HepG2 (cell line): Measurements from ENCODE around the gene MTA3. TPM values are rescaled to one million over a fixed set of nuclear protein-coding genes. Genes with fewer than 3 reads are reported as not detected.

Experiments
- CBX2 ChIP-seq, 2 experiments: fragments of 200-600 bp in 1 of 2; sonication (generic); formaldehyde crosslinking in 1 of 2; IDR thresholded peaks; 2 replicates each; pipeline versions ENCODE4 v1.7.0 to v1.8.1; 2018 to 2022; ENCODE audit warnings: low read depth in 2 of 2, low read length in 1 of 2, mild to moderate bottlenecking in 1 of 2, missing genetic modification reagents in 1 of 2
- ETV6 ChIP-seq: sonication (generic); formaldehyde crosslinking; conservative IDR thresholded peaks from 2 replicates; pipeline ENCODE4 v1.4.0; 2020; ENCODE audit warnings: missing genetic modification reagents
- HDAC1 ChIP-seq: sonication (generic); formaldehyde crosslinking; IDR thresholded peaks from 2 replicates; pipeline ENCODE4 v1.5.1; 2020; ENCODE audit warnings: mild to moderate bottlenecking, missing genetic modification reagents
- HHEX ChIP-seq: IDR thresholded peaks from 2 replicates; pipeline ENCODE4 v1.6.1; 2016; ENCODE audit warnings: control low read depth
- KDM1A ChIP-seq: IDR thresholded peaks from 2 replicates; pipeline ENCODE4 v1.6.1; 2016; ENCODE audit warnings: missing compliant biosample characterization
- MIER3 ChIP-seq: IDR thresholded peaks from 2 replicates; pipeline ENCODE4 v1.6.1; 2016; ENCODE audit warnings: missing compliant biosample characterization, borderline replicate concordance
- NFE2L2 ChIP-seq: fragments of 150-350 bp; IDR thresholded peaks from 2 replicates; pipeline ENCODE4 v1.6.1; 2014; ENCODE audit warnings: low read length
- NFKB2 ChIP-seq: sonication (generic); formaldehyde crosslinking; IDR thresholded peaks from 2 replicates; pipeline ENCODE4 v1.4.0; 2020; ENCODE audit warnings: missing genetic modification reagents, borderline replicate concordance
- PHF5A ChIP-seq: IDR thresholded peaks from one replicate; pipeline ENCODE4 v1.6.1; 2018; ENCODE audit warnings: low read depth, missing genetic modification reagents; ENCODE audit not compliant: unreplicated experiment
- RARA ChIP-seq: IDR thresholded peaks from 2 replicates; pipeline ENCODE4 v1.6.1; 2016; ENCODE audit warnings: missing genetic modification reagents, missing compliant biosample characterization
- RBM39 ChIP-seq: fragments of 200-400 bp; formaldehyde crosslinking; IDR thresholded peaks from one replicate; pipeline ENCODE4 v1.6.1; 2018; ENCODE audit warnings: antibody characterized with exemption, mild to moderate bottlenecking, low read depth, low read length; ENCODE audit not compliant: poor library complexity, severe bottlenecking
- SALL2 ChIP-seq: sonication (generic); formaldehyde crosslinking; IDR thresholded peaks from 2 replicates; pipeline ENCODE4 v1.8.1; 2023; ENCODE audit warnings: mild to moderate bottlenecking, missing genetic modification reagents, inconsistent platforms
- TP53 ChIP-seq: sonication (generic); formaldehyde crosslinking; conservative IDR thresholded peaks from 2 replicates; pipeline ENCODE4 v1.4.0; 2020; ENCODE audit warnings: missing genetic modification reagents
- ZNF138 ChIP-seq: sonication (generic); formaldehyde crosslinking; IDR thresholded peaks from 2 replicates; pipeline ENCODE4 v1.5.0; 2020; ENCODE audit warnings: mild to moderate bottlenecking, low read depth, missing genetic modification reagents
- ZNF207 ChIP-seq: fragments of 450-650 bp; IDR thresholded peaks from 2 replicates; pipeline ENCODE4 v1.6.1; 2016; ENCODE audit warnings: antibody characterized with exemption, borderline replicate concordance
- ZNF234 ChIP-seq: sonication (generic); formaldehyde crosslinking; conservative IDR thresholded peaks from 2 replicates; pipeline ENCODE4 v1.5.1; 2020; ENCODE audit warnings: mild to moderate bottlenecking, missing genetic modification reagents
- ZNF34 ChIP-seq: sonication (generic); formaldehyde crosslinking; IDR thresholded peaks from 2 replicates; pipeline ENCODE4 v1.4.0; 2020; ENCODE audit warnings: mild to moderate bottlenecking, missing genetic modification reagents, borderline replicate concordance
- ZNF460 ChIP-seq: sonication (generic); formaldehyde crosslinking; IDR thresholded peaks from 2 replicates; pipeline ENCODE4 v1.5.1; 2020; ENCODE audit warnings: missing genetic modification reagents, mild to moderate bottlenecking, borderline replicate concordance
- ZNF530 ChIP-seq: sonication (generic); formaldehyde crosslinking; IDR thresholded peaks from 2 replicates; pipeline ENCODE4 v1.5.0; 2020; ENCODE audit warnings: low read depth, mild to moderate bottlenecking, missing genetic modification reagents
- ZNF713 ChIP-seq: sonication (generic); formaldehyde crosslinking; IDR thresholded peaks from 2 replicates; pipeline ENCODE4 v1.4.0; 2020; ENCODE audit warnings: mild to moderate bottlenecking, missing genetic modification reagents
- ZNF766 ChIP-seq: sonication (generic); formaldehyde crosslinking; IDR thresholded peaks from 2 replicates; pipeline ENCODE4 v1.5.0; 2020; ENCODE audit warnings: missing genetic modification reagents, borderline replicate concordance
- polyA plus RNA-seq, 8 experiments: library from polyadenylated mRNA; depleted of rRNA in 3 of 8; stranded (reverse) in 7 of 8; unstranded in 1 of 8; fragments of >200 nt; fragmentation: Illumina TruSeq in 4 of 8; extraction: Trizol in 4 of 8; gene quantifications; 2 replicates each; pipeline versions ENCODE4 v1.2.1 to v1.2.3, GENCODE V29; 2011 to 2016; ENCODE audit warnings: low read depth in 4 of 8, missing spikeins in 1 of 8, mixed read lengths in 1 of 8; ENCODE audit not compliant: insufficient read depth in 1 of 8
- total RNA-seq, 5 experiments: library from RNA; depleted of rRNA; stranded (reverse); fragments of >200 nt; fragmentation: Illumina TruSeq; extraction: Trizol; gene quantifications; 2 replicates each; pipeline ENCODE4 v1.2.3, GENCODE V29; 2016; ENCODE audit warnings: low read depth in 1 of 5
- TF ChIP-seq, protein P1 (sequence below): IDR thresholded peaks from 2 replicates; pipeline ENCODE4 v1.6.1; 2016
- TF ChIP-seq, protein P2 (sequence below): sonication (generic); formaldehyde crosslinking; IDR thresholded peaks from 2 replicates; pipeline ENCODE4 v1.5.1; 2020; ENCODE audit warnings: mild to moderate bottlenecking, missing genetic modification reagents
- TF ChIP-seq, protein P3 (sequence below): sonication (generic); formaldehyde crosslinking; IDR thresholded peaks from 2 replicates; pipeline ENCODE4 v1.5.0; 2020; ENCODE audit warnings: missing genetic modification reagents
- TF ChIP-seq, protein P4 (sequence below): IDR thresholded peaks from 2 replicates; pipeline ENCODE4 v1.6.1; 2018; ENCODE audit warnings: missing genetic modification reagents

MTA3 gene
- total and polyA plus RNA-seq, 2 of the 13 experiments (the other 11 are each of a cell fraction or from before 2014, with no cell fraction given) = 48.8 to 77.8 TPM

DNA sequence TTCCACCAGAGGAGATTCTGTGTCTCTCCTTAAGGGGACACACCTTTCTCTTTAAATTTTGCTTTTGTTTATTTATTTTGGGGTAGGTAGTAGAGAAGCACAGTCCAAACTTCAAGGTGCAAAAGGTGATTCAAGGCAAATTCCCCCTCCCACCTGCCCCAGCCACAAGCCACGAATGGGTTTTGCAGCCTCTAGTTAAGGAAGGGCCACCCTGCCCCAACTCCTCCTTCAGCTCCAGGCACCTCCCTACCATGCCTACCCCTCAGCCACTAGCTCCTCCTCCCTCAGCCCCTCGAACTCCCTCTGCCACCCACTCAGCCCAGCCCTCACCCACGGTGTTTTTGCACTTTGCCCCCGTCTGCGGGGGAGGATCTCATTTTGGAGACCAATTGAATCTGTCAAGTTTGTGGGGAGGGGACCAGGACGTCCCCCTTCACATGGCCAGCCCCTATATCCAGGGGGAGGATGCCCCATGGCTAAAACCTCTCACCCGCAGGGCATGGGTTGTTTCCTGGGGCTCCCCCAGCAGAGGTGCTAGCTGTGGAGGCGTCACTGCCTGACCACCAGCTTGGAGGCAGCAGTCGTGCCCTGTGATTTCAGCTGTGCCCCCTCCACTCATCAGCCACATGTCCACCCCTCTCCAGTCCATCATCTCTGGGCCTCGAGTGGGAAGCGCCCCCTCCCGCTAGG is 219.5 kb downstream of the MTA3 start (continued):
- TF ChIP-seq RBM39 (no peak), CBX2 (IDR thresholded peaks at IDR 0.05; ENCODE audit: low read depth, low read length) (no peak), CBX2 (CRISPR knock-in tag; IDR thresholded peaks at IDR 0.05; ENCODE audit: low read depth) (no peak), ZNF766 (no peak), ZNF713 (CRISPR knock-in tag) (no peak), RARA (CRISPR knock-in tag) (0 out of 2 replicates have a peak, but pooled peaks have one; percentile 40), NFKB2 (CRISPR knock-in tag) (no peak; the same call in 1 of the 2 replicates), ZNF138 (CRISPR knock-in tag) (no peak), TP53 (CRISPR knock-in tag) (no peak), ZNF530 (CRISPR knock-in tag) (no peak), HHEX (CRISPR knock-in tag) (no peak), ZNF460 (CRISPR knock-in tag) (no peak), ETV6 (no peak), ZNF234 (CRISPR knock-in tag) (no peak), ZNF207 (no peak), SALL2 (CRISPR knock-in tag) (no peak), NFE2L2 (no peak), HDAC1 (CRISPR knock-in tag) (0 out of 2 replicates have a peak, but pooled peaks have one; percentile 78), PHF5A (CRISPR knock-in tag) (no peak), MIER3 (CRISPR knock-in tag) (no peak), KDM1A (no peak), ZNF34 (CRISPR knock-in tag) (no peak)
- TF ChIP-seq, protein P1, sequence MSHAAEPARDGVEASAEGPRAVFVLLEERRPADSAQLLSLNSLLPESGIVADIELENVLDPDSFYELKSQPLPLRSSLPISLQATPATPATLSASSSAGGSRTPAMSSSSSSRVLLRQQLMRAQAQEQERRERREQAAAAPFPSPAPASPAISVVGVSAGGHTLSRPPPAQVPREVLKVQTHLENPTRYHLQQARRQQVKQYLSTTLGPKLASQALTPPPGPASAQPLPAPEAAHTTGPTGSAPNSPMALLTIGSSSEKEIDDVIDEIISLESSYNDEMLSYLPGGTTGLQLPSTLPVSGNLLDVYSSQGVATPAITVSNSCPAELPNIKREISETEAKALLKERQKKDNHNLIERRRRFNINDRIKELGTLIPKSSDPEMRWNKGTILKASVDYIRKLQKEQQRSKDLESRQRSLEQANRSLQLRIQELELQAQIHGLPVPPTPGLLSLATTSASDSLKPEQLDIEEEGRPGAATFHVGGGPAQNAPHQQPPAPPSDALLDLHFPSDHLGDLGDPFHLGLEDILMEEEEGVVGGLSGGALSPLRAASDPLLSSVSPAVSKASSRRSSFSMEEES = no peak
- TF ChIP-seq, protein P2, sequence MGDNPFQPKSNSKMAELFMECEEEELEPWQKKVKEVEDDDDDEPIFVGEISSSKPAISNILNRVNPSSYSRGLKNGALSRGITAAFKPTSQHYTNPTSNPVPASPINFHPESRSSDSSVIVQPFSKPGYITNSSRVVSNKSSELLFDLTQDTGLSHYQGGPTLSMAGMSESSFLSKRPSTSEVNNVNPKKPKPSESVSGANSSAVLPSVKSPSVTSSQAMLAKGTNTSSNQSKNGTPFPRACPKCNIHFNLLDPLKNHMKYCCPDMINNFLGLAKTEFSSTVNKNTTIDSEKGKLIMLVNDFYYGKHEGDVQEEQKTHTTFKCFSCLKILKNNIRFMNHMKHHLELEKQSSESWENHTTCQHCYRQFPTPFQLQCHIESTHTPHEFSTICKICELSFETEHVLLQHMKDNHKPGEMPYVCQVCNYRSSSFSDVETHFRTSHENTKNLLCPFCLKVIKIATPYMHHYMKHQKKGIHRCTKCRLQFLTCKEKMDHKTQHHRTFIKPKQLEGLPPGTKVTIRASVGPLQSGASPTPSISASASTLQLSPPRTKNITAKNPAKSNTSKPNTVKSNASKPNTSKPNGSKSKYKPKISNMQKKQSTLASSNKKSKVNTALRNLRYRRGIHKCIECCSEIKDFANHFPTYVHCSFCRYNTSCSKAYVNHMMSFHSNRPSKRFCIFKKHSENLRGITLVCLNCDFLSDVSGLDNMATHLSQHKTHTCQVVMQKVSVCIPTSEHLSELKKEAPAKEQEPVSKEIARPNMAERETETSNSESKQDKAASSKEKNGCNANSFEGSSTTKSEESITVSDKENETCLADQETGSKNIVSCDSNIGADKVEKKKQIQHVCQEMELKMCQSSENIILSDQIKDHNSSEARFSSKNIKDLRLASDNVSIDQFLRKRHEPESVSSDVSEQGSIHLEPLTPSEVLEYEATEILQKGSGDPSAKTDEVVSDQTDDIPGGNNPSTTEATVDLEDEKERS = no peak
- TF ChIP-seq, protein P3, sequence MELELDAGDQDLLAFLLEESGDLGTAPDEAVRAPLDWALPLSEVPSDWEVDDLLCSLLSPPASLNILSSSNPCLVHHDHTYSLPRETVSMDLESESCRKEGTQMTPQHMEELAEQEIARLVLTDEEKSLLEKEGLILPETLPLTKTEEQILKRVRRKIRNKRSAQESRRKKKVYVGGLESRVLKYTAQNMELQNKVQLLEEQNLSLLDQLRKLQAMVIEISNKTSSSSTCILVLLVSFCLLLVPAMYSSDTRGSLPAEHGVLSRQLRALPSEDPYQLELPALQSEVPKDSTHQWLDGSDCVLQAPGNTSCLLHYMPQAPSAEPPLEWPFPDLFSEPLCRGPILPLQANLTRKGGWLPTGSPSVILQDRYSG (CRISPR knock-in tag) = no peak
- TF ChIP-seq, protein P4, sequence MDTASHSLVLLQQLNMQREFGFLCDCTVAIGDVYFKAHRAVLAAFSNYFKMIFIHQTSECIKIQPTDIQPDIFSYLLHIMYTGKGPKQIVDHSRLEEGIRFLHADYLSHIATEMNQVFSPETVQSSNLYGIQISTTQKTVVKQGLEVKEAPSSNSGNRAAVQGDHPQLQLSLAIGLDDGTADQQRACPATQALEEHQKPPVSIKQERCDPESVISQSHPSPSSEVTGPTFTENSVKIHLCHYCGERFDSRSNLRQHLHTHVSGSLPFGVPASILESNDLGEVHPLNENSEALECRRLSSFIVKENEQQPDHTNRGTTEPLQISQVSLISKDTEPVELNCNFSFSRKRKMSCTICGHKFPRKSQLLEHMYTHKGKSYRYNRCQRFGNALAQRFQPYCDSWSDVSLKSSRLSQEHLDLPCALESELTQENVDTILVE (CRISPR knock-in tag) = no peak
